ENCODE measurements around the gene FBXL5.

DNA sequence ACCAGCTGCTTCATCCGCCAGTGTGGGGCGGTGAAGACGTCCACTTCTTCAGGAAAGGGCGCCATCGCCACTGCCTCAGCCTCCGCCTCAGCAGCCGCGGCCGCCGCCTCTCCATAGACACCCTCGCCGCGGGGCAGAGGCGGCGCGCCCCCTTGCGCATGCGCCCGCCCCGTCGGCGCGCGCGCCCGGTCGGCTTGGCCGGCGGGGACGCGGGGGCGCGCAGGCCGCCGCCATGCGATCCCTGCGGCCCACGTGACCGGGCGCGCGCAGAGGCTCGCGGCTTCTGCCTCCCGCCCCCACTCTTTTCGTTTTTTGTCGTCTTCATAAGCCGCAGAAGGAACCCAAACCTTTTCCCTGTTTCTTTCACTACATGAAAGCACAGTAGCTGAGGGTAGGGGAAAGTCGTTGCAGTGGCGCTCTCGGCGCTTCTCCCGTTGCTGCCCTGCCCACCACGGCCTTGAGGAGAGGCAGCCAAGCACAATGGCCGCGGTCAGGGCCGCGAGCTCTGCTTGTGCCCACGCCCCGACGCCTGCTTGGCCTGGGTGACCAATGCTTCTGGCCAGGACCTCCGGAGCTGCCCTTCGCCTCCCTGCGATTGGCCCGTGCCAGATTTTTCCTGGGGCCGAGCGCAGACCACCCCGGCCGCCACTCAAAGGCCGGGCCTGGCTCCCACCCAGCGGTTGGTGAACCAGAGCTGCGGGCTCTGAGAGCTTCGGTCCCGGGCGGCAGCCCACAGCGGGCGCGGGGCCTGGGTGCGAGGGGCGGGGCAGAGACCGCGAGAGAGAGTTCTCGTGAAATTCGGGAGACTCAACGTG, at the start of gene FBXL5:
- TF ChIP-seq, protein P1, sequence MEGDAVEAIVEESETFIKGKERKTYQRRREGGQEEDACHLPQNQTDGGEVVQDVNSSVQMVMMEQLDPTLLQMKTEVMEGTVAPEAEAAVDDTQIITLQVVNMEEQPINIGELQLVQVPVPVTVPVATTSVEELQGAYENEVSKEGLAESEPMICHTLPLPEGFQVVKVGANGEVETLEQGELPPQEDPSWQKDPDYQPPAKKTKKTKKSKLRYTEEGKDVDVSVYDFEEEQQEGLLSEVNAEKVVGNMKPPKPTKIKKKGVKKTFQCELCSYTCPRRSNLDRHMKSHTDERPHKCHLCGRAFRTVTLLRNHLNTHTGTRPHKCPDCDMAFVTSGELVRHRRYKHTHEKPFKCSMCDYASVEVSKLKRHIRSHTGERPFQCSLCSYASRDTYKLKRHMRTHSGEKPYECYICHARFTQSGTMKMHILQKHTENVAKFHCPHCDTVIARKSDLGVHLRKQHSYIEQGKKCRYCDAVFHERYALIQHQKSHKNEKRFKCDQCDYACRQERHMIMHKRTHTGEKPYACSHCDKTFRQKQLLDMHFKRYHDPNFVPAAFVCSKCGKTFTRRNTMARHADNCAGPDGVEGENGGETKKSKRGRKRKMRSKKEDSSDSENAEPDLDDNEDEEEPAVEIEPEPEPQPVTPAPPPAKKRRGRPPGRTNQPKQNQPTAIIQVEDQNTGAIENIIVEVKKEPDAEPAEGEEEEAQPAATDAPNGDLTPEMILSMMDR (conservative IDR thresholded peaks at IDR 0.05; ENCODE audit: low read length), result no peak
- no peak for TF ChIP-seq EZH2phosphoT487 (IDR thresholded peaks at IDR 0.05; ENCODE audit: borderline replicate concordance)
